ENCODE data around the gene GRIN2A. TPM values are rescaled to one million over a fixed set of nuclear protein-coding genes. Genes with fewer than 3 reads are reported as not detected.

GRIN2A gene
- total and polyA plus RNA-seq, 2 donors (not counting 3 experiments of a cell fraction or from before 2014, with no cell fraction given): not detected

GRCh38 chr16:10202649-10203048 lies 20.4 kb upstream of the GRIN2A start:
- no TSS peak for BruUV-seq (replicated peaks)
- Histone ChIP-seq H3K4me1 (ENCODE audit: control insufficient read depth, extremely low read depth, insufficient read depth, low read length) (no peaks in the 10 kb centered on the region), H4K20me1 (replicated peaks; ENCODE audit: control insufficient read depth, extremely low read depth, insufficient read depth, low read length) (no peaks in the 10 kb centered on the region), H3K9me3 (replicated peaks; ENCODE audit: control insufficient read depth, insufficient read depth, low read length) (no peaks in the 10 kb centered on the region), H3K27me3 (ENCODE audit: control insufficient read depth in 2 of 2, insufficient read depth in 2 of 2, low read length in 2 of 2) (no peaks in the 10 kb centered on the region), H3K9ac (replicated peaks; ENCODE audit: extremely low read depth, insufficient read depth, low read length) (no peak overlapping the region), H3K4me3 (replicated peaks in 1 of 3; ENCODE audit: insufficient read depth in 1 of 3, low read depth in 1 of 3, low read length in 3 of 3) (no peak overlapping the region), H3K36me3 (ENCODE audit: control insufficient read depth in 2 of 2, extremely low read depth in 1 of 2, insufficient read depth in 2 of 2, low read length in 2 of 2) (no peaks in the 10 kb centered on the region), H3K79me2 (ENCODE audit: control insufficient read depth, insufficient read depth, low read length) (no peaks in the 10 kb centered on the region), H3K4me2 (ENCODE audit: insufficient read depth, low read length) (no peak overlapping the region), H3K27ac (ENCODE audit: insufficient read depth, low read depth, low read length) (no peak overlapping the region), H3K9me1 (replicated peaks; ENCODE audit: control insufficient read depth, extremely low read depth, insufficient read depth, low read length) (no peaks in the 10 kb centered on the region), H2AFZ (ENCODE audit: low read depth, low read length) (no peak overlapping the region)
- TF ChIP-seq, protein P1, sequence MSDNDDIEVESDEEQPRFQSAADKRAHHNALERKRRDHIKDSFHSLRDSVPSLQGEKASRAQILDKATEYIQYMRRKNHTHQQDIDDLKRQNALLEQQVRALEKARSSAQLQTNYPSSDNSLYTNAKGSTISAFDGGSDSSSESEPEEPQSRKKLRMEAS (IDR thresholded peaks at IDR 0.05; ENCODE audit: insufficient read depth, insufficient read length): no peak
- no peak for TF ChIP-seq EZH2 (IDR thresholded peaks at IDR 0.05; ENCODE audit: borderline replicate concordance, low read depth, low read length, severe bottlenecking)
- no peak for TF ChIP-seq GATA2 (IDR thresholded peaks at IDR 0.05; ENCODE audit: insufficient read depth, insufficient read length, low read depth, low read length)
- TF ChIP-seq CTCF (IDR thresholded peaks at IDR 0.05; ENCODE audit: extremely low read depth in 1 of 2, insufficient read depth in 1 of 2, low read depth in 1 of 2, low read length in 2 of 2): no peak
- no peak for TF ChIP-seq JUN (IDR thresholded peaks at IDR 0.05; ENCODE audit: borderline replicate concordance, insufficient read depth, insufficient read length, low read depth)
- no peak for TF ChIP-seq MYC (IDR thresholded peaks at IDR 0.05; ENCODE audit: low read depth, low read length)
- TF ChIP-seq POLR2AphosphoS5 (IDR thresholded peaks at IDR 0.05; ENCODE audit: insufficient read depth, low read depth, low read length): no peak
- intact Hi-C loops (cut with micrococcal nuclease): no loop called here
- dilution Hi-C loops (cut with MboI; ENCODE audit: extremely low pct_ligation_motif_present, low sequenced_read_pairs): no loop called here
- FAIRE-seq (no peak), DNase-seq (ENCODE audit: low read depth, low spot score) (no peak)
- POLR2A ChIA-PET: no interaction called here
- CTCF ChIA-PET: no interaction called here
